ENCODE measurements around the gene C10orf67.

DNA sequence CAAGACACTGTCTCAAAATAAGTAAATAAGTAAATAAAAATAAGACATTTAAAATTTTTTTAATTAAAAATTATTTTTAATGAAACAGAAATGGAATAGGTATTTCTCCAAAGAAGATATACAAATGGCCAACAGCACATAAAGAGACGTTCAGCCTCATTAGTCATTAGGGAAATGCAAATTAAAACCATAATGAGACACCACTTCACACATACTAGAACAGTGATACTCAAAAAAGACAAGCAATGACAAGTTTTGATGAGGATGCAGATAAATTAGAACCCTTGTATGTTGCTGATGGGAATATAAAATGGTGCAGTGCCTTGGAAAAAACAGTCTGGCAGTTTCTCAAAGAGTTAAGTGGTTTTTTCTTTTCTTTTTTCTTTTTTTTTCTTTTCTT lies 26.5 kb upstream of the C10orf67 start:
- TF ChIP-seq, protein P1, sequence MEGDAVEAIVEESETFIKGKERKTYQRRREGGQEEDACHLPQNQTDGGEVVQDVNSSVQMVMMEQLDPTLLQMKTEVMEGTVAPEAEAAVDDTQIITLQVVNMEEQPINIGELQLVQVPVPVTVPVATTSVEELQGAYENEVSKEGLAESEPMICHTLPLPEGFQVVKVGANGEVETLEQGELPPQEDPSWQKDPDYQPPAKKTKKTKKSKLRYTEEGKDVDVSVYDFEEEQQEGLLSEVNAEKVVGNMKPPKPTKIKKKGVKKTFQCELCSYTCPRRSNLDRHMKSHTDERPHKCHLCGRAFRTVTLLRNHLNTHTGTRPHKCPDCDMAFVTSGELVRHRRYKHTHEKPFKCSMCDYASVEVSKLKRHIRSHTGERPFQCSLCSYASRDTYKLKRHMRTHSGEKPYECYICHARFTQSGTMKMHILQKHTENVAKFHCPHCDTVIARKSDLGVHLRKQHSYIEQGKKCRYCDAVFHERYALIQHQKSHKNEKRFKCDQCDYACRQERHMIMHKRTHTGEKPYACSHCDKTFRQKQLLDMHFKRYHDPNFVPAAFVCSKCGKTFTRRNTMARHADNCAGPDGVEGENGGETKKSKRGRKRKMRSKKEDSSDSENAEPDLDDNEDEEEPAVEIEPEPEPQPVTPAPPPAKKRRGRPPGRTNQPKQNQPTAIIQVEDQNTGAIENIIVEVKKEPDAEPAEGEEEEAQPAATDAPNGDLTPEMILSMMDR (IDR thresholded peaks at IDR 0.05), result no peak
- no peak for TF ChIP-seq EZH2 (IDR thresholded peaks at IDR 0.05; ENCODE audit: borderline replicate concordance, insufficient read depth, low read depth, low read length, poor library complexity, severe bottlenecking)
